GM12892 (cell line): ENCODE results near the gene ADAMTS2.

Experiments
- POLR2A ChIP-seq: IDR thresholded peaks from 2 replicates; pipeline ENCODE4 v1.6.1; 2011; ENCODE audit warnings: low read depth, low read length, control low read depth
- POLR2AphosphoS5 ChIP-seq: IDR thresholded peaks from 2 replicates; pipeline ENCODE4 v1.6.1; 2011; ENCODE audit warnings: low read depth, low read length, control low read depth

DNA sequence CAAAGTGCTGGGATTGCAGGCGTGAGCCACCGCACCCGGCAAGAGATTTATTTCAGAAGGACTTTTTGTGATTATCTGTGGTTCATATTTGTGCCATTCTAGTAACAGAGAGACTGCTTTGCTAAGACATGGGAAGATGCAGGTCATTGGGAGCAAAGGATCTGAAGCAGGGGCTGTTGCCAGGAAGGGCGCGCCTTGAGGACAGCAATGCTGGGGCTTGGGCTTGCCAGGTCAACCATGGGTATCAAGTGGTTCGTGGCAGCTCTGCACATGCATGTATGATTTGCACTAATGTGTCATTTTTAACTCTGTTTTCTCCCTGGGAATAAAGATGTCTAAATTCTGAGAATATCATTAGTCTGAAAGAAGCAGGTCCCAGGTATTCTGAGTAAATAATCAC, 17.0 kb downstream of the ADAMTS2 start:
- TF ChIP-seq POLR2AphosphoS5 (no peak), POLR2A (no peak)
